HepG2 (cell line): ENCODE results near the gene PDLIM5.

Experiments used
- HNF4G ChIP-seq, 2 experiments: sonication (generic) in 1 of 2; formaldehyde crosslinking in 1 of 2; IDR thresholded peaks; 2 replicates each; pipeline versions ENCODE4 v1.4.0 to v1.6.1; 2011 to 2020; ENCODE audit warnings: borderline replicate concordance in 2 of 2, low read depth in 2 of 2, mild to moderate bottlenecking in 2 of 2, low read length in 1 of 2, missing genetic modification reagents in 1 of 2, moderate library complexity in 1 of 2
- KAT8 ChIP-seq: IDR thresholded peaks from 2 replicates; pipeline ENCODE4 v1.6.1; 2016; ENCODE audit warnings: missing genetic modification reagents, missing compliant biosample characterization
- POLR2A ChIP-seq, 2 experiments: IDR thresholded peaks; 2 replicates each; pipeline ENCODE4 v1.6.1; 2011; ENCODE audit warnings: low read depth in 2 of 2, low read length in 2 of 2, mild to moderate bottlenecking in 1 of 2, moderate library complexity in 1 of 2; ENCODE audit not compliant: insufficient read depth in 1 of 2
- SATB2 ChIP-seq: sonication (generic); formaldehyde crosslinking; IDR thresholded peaks from 2 replicates; pipeline ENCODE4 v1.5.0; 2020; ENCODE audit warnings: missing genetic modification reagents
- TRIM24 ChIP-seq: sonication (generic); formaldehyde crosslinking; IDR thresholded peaks from 2 replicates; pipeline ENCODE4 v1.8.0; 2022; ENCODE audit warnings: mild to moderate bottlenecking, missing genetic modification reagents
- ZFX ChIP-seq: sonication (generic); formaldehyde crosslinking; IDR thresholded peaks from 2 replicates; pipeline ENCODE4 v1.4.0; 2020; ENCODE audit warnings: mild to moderate bottlenecking, low read depth, missing genetic modification reagents, moderate library complexity
- ZNF75D ChIP-seq: sonication (generic); formaldehyde crosslinking; IDR thresholded peaks from 2 replicates; pipeline ENCODE4 v1.8.1; 2023; ENCODE audit warnings: missing genetic modification reagents, mild to moderate bottlenecking, borderline replicate concordance
- TF ChIP-seq, protein P1 (sequence below): sonication (generic); formaldehyde crosslinking; conservative IDR thresholded peaks from 2 replicates; pipeline ENCODE4 v1.4.0; 2020; ENCODE audit warnings: missing genetic modification reagents

DNA sequence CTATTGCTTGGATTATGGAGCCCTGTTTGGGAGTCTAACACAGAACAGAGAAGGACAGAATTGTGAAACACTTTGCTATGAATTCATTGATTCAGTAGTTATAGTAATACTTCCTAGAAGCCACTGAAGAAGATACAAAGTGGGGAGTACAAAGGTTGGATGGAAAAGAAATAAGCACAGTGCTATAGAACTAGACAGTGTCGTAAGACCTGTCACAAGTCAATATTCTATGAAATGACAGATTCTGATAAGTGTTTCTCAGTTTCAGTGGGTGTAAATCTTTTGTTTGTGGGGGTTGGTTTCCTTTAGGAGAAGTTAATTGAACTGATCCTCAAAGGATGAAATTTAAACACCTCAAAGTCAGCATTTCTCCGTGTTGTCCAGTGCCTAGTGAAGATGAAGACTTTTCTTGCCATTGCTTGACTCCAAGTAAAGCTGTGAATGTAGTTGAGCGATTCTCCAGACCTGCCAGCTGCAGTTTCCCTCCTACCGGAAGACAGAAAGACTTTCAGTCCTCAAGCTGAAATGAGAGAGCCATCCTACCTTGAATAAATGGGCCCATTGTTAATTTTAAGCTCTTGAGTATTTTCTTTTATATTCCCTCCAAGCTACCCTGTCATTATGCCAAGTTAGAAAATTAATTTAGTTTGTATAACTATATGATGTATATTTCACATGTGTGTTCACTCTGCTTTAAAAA lies 7.9 kb downstream of the PDLIM5 start:
- peak; percentile 48; the same call in 1 of the 2 replicates for TF ChIP-seq HNF4G (IDR thresholded peaks at IDR 0.05; ENCODE audit: borderline replicate concordance, low read depth, low read length)
- no peak for TF ChIP-seq HNF4G (CRISPR knock-in tag; IDR thresholded peaks at IDR 0.05; ENCODE audit: borderline replicate concordance, low read depth)
- TF ChIP-seq, protein P1, sequence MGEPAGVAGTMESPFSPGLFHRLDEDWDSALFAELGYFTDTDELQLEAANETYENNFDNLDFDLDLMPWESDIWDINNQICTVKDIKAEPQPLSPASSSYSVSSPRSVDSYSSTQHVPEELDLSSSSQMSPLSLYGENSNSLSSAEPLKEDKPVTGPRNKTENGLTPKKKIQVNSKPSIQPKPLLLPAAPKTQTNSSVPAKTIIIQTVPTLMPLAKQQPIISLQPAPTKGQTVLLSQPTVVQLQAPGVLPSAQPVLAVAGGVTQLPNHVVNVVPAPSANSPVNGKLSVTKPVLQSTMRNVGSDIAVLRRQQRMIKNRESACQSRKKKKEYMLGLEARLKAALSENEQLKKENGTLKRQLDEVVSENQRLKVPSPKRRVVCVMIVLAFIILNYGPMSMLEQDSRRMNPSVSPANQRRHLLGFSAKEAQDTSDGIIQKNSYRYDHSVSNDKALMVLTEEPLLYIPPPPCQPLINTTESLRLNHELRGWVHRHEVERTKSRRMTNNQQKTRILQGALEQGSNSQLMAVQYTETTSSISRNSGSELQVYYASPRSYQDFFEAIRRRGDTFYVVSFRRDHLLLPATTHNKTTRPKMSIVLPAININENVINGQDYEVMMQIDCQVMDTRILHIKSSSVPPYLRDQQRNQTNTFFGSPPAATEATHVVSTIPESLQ = no peak
- no peak for TF ChIP-seq ZNF75D (CRISPR knock-in tag)
- TF ChIP-seq POLR2A (IDR thresholded peaks at IDR 0.05; ENCODE audit: insufficient read depth in 1 of 2, low read depth in 2 of 2, low read length in 2 of 2) = no peak
- no peak for TF ChIP-seq KAT8 (CRISPR knock-in tag)
- TF ChIP-seq TRIM24 (CRISPR knock-in tag) = no peak
- TF ChIP-seq ZFX = no peak
- TF ChIP-seq SATB2 (CRISPR knock-in tag) = no peak
